HG03354 (cell line): Measurements from ENCODE around the gene ARHGAP15.

Experiments used
- ATAC-seq: cut with Tn5 transposase; IDR thresholded peaks from one replicate; pipeline ENCODE4 v1.9.1; 2021; ENCODE audit warnings: mild to moderate bottlenecking; ENCODE audit not compliant: unreplicated experiment, poor library complexity, severe bottlenecking

Gene ARHGAP15

DNA sequence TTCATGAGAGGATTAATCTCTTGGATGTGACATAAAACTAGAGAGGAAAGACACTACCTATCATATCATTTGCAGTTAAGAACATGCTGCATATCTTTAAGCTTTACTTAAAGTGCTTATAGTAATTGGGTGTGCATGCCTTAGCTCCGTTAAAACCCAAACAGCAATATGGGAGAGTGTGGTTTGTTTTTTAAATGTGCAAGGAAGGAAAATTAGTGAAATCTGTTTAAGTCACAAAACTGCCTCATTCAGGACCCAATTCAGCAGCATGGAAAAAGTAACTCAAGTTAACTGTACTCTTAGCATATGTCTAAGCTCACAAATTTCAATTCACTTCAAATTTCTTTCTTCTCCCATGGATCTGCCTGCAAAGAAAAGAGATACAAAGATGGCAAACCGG, 182.2 kb downstream of the ARHGAP15 start:
- no peak for ATAC-seq

GRCh38 chr2:143312441-143312840, 183.2 kb downstream of the ARHGAP15 start:
- no peak for ATAC-seq

GRCh38 chr2:143313861-143314260, 184.6 kb downstream of the ARHGAP15 start:
- no peak for ATAC-seq

DNA sequence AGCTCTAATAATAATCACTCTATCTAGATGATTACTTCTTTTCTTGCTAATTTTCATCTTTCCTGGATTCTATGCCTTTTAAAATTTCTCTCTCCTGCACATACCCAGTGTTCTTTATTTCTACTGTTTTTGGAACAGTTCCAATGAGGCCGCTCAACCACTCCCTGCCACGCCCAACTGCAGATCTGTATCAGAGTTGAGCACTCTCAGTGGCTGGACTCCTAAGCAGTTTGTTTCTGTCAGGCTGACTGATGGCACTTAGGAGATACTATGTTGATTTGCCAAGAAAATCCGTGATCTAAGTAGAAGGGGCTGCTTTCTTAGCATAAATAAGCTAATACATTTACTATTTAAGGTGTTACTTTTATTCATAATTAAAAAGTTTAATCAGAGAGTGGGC, 192.8 kb downstream of the ARHGAP15 start:
- ATAC-seq = no peak

DNA sequence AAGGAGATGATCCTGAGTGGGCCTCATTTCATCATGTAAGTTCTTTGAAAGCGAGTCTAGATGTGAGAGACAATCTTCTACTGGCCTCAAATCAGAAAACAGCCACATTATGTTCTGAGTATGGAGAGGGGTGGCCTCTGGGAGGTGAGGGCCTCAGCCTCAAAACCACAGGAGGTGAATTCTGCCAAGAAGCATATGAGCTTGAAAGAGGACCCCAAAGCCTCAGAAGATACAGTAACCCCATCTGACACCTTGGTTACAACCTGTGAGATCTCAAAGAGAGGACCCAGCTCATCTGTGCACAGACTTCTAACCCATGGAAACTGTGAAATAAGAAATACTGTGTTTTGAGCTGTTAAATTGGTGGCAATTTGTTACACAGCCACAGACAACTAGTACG, 200.1 kb downstream of the ARHGAP15 start:
- no peak for ATAC-seq

GRCh38 chr2:143333168-143333791, 204.1 kb downstream of the ARHGAP15 start:
- ATAC-seq = no peak

DNA sequence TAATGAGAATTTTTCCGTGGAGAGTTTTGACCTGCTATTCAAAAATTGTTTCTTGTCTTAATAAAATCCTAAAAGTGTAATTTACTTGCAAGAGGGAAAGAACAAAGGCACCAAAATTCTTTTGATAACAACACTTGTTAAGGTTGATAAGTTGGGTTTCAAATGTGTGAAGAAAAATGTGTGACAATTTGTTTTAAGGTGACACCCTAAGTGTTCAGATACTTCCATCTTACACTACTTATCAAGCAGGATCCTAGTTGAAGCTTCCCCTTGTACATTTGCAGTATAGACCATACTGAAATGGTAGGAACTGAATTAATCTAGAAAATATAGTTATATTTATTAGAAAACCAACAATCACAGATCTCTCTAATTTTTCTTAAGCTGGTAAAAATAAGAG, 204.6 kb downstream of the ARHGAP15 start:
- ATAC-seq = no peak

DNA sequence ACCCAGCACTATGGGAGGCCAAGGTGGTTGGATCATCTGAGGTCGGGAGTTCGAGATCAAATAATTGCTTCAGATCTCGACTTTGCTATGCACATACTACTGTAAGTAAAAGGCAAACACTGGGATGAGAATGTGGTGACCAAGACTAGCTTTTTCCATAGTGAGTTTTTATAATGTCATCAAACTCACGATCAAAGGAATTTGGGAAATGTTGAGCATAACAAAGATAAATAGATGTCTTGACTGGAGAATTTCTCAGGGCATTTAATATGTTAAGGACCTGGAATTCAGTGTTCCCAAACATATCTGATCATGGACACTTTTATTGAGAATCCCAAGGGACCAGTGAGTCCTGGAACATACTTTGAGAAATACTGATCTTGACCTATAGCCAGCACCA, 205.6 kb downstream of the ARHGAP15 start:
- no peak for ATAC-seq

DNA sequence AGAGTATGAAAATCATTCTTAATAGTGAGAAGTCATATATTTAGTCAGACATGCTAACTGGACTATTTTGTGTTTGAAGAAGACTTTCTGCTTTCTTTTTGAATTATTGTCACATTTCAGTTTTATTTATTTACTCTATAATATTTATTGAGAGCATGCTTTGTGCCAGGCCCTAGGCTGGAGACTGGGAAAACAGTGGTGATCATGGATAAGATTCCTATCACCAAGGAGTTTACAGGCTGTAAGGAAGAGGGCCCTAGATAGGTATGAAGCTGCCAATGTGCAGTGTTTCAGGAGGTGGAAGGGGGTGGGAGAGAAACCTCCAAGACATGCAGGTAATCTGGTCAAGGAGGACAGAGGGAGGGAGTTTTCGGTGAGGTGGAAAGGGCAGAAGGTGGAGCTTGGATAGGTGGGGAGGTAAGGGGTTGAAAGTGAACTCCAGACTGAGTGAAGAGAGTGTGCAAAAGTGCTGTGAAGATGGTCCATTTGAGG, 207.5 kb downstream of the ARHGAP15 start:
- no peak for ATAC-seq

DNA sequence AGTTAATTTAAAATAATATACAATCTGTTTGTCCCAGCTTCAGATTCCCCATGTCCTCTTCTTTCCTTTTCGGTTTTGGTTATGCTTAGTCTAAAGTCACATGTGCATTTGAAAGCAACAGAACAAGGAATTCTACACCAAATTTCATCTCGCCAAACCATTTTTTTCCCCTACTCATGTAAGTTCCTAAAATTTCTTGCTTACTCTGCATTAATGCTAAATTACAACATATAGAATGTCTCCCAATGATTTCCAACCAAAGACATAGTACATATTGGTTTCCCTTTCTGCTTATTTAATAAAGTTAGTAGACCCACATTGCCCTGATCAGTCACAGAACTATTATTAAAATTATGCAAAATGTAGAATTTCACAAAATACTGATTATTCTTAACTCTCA, 212.3 kb downstream of the ARHGAP15 start:
- no peak for ATAC-seq

DNA sequence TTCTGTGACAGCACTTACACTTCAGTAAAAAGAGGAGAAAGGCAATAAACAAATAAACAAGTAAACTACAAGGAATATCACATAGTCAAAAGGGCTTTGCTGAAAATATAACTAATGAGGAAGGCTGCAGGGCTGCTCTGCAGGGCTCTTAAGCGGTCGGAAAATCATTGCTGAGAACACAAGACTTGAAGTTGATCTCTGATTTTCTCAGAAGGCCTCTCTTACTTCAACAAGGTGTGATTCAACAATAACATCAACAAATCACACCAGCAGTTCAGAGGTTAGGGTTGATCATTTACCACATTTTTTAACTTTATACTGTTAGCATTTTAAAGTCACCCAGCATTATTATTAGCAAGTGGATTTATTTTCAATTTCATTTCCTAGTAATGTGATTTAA, 215.6 kb downstream of the ARHGAP15 start:
- no peak for ATAC-seq

GRCh38 chr2:143345887-143346787, 216.9 kb downstream of the ARHGAP15 start:
- no peak for ATAC-seq

DNA sequence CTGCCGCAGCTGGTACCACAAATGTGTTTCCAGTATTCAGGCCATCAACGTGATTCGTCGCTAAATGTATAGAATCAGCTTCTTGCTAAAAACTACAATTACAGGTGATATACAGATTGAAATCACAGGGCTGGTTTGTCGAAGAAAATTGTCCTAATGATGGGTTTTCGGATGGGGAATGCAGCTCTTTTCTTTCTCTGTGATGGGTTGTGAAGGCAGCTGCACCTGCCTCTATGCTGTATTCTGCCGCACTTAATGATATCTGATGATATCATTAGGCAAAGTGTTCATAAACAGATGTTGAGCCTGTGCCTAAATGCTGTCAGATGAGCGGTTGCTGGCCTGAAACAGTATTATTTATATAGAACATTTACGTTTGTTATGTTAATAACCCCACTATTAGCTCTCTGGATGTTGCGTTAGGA, 218.1 kb downstream of the ARHGAP15 start:
- no peak for ATAC-seq

DNA sequence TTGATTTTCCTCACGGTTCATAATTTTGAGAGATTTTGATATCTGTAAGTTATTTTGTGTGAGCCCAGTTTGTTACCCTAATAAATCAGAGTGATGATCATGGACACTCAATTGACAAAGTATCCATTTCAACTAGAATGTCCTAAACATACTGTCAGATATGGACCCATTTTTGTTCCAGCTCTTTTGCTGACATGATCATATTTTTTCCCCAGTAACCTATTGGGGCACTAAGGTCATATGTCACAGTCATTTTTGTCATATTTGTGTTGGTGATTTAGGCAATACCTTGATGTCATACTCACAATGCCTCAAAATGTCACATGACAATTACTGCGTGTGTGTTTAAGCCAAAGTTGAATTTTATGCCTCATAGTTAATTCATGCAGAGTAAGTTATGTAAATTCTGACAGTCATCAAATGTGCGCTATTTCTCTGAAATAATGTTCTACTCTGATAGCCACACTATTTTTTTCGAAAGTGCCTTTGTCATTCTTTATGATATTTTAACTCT, 218.7 kb downstream of the ARHGAP15 start:
- no peak for ATAC-seq

DNA sequence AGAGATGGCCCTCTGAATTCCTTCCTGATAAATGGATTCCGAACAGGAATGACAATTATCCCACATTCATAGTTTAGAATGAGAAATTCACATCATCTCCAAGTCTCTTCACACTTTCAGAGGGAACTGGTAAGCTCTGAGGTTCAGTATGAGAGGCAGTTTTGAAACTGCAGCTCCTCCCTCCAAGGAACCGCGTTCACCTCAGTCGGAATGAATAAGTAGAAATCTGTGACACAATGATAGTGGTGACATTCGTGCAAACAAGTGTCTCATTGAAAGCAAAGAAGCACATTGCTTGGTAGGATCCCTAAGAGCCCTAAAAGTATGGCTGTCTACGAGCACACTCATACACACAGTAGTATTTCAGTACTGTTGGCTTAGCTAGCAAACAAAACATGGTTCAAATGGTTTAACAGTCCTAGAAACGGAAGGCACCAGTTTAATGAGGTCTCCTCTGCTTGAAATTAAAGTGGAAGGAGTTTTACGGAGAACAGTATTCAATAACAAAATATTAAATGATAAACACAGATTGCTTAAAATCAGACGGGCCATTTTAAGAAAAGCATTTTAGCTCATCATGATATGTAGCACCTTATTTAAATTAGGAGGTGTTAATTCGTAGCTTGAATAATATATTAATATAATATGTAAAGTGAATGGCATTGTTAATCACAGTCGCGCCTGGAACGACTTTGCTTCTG, 225.0 kb downstream of the ARHGAP15 start:
- ATAC-seq = no peak

DNA sequence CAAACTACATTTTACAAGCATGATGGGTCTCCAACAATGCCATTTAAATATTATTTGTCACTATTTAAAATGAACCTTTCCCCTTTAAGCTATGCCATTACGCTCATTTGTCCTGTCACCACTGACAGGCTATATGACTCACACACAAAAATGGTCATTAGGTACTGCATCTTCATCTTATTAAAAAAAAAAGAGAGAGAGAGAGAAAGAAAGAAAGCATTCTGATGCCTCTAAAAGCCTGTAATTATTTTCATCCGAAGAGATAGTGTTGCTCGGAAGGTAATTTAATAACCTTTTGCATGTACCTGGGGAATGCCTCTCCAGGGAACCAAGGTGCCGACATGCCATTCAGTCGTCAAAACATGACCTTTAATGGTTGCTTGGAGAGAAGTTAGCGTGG, 226.7 kb downstream of the ARHGAP15 start:
- ATAC-seq = no peak

DNA sequence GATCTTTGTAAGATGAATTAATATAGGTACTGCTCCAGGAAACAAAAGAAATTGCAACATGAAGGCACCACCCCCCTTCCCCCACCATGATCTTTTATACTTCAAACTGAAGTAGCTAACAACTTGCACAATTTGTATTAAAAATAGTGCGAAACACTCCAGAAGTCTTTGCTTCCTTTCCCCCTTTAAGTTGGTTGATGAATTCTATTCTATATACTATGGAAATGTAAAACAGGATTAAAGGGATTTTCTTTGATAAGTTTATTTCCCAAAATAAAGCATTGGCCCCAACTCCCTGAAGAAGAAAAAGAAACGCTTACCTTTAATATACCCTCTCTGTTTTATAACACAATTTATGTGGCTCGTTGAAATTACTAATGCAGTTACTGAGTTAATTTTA, 227.1 kb downstream of the ARHGAP15 start:
- ATAC-seq = no peak

GRCh38 chr2:143356736-143357446, 227.7 kb downstream of the ARHGAP15 start:
- no peak for ATAC-seq

DNA sequence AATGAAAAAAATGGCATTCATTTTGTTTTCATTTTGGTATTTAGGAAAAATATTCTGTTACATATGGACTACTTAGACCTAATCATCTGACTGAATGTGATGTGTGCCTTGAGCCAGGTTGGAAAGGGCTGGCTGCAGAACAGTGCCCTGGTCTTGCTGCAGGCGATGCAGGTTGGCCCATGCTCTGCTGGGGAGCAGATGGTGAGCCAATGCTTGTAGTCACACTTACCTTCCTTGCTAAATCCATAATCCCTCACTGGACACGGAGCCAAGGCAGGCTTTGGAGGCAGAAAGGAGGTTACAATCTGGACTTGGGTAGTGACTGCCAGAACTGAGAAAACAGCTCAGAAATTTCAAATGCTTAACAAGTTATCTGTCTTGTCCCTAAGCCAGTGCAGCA, 228.7 kb downstream of the ARHGAP15 start:
- no peak for ATAC-seq

DNA sequence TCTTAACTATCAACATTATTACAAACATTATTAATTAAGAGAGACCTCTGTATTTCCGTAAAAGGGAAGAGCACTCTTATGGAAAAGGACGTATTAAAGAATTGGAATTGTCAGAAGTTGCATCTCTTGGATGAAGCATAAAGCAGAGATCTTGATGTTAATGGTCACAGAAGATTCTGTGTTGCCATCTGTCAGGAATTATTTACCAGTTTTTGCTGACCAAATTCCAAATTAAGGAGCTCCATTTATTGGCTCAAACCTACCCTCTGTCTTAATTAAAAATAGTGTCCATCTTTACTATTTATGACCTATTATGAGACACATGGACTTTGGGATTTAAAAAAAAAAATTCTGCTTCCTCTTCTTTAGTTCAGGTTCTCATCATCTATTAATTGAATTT, 232.1 kb downstream of the ARHGAP15 start:
- ATAC-seq = no peak
